Medulla oblongata (tissue), 1 donor: ENCODE data around the gene PCDH11Y.
A peak's percentile ranks its signal among the peaks of the same experiment; 100 is the strongest.
"Not testable (repeated sequence)": the region's sequence is repeated elsewhere in the genome, so short reads cannot be mapped to it uniquely, and the experiment has no call there.

Source experiments
- DNase-seq: peaks from one replicate; pipeline ENCODE4 v3.0.0-alpha.2; 2015; ENCODE audit errors: extremely low spot score

Gene PCDH11Y

GRCh38 chrY:5000057-5000456 lies at the start of gene PCDH11Y:
Gene PCDH11Y, plus strand, starts transcription at chrY:5000296. Its CDS starts 56,804 bp downstream, at chrY:5057100.
- DNase-seq: peak; percentile 2

- DNase-seq: not testable (repeated sequence)
These were observed 32.2 kb upstream of the PCDH11Y start for GRCh38 chrY:4967894-4968293.

GRCh38 chrY:4991743-4992400 lies 8.2 kb upstream of the PCDH11Y start:
- DNase-seq: not testable (repeated sequence)

- DNase-seq: not testable (repeated sequence)
These were observed 5.2 kb upstream of the PCDH11Y start for GRCh38 chrY:4994892-4995291.

GRCh38 chrY:5002476-5003184 lies 2.5 kb downstream of the PCDH11Y start:
- DNase-seq: not testable (repeated sequence)

- DNase-seq: not testable (repeated sequence)
These were observed 39.0 kb downstream of the PCDH11Y start for GRCh38 chrY:5038972-5039523.

GRCh38 chrY:5083017-5083416 lies 82.9 kb downstream of the PCDH11Y start:
- not testable (repeated sequence) for DNase-seq

GRCh38 chrY:5182998-5183397 lies 182.9 kb downstream of the PCDH11Y start:
- DNase-seq: not testable (repeated sequence)

- not testable (repeated sequence) for DNase-seq
These were observed 215.0 kb downstream of the PCDH11Y start for GRCh38 chrY:5215116-5215515.

GRCh38 chrY:5324931-5325330 lies 324.8 kb downstream of the PCDH11Y start:
- DNase-seq: not testable (repeated sequence)

- DNase-seq: not testable (repeated sequence)
These were observed 342.1 kb downstream of the PCDH11Y start for GRCh38 chrY:5342220-5342619.

- DNase-seq: not testable (repeated sequence)
These were observed 543.6 kb downstream of the PCDH11Y start for GRCh38 chrY:5543705-5544104.

GRCh38 chrY:5638589-5638988 lies 638.5 kb downstream of the PCDH11Y start:
- DNase-seq: not testable (repeated sequence)

GRCh38 chrY:5679265-5679664 lies 679.2 kb downstream of the PCDH11Y start:
- DNase-seq: not testable (repeated sequence)

GRCh38 chrY:5708727-5709126 lies 708.6 kb downstream of the PCDH11Y start:
- DNase-seq: not testable (repeated sequence)

GRCh38 chrY:5709788-5710381 lies 709.8 kb downstream of the PCDH11Y start:
- not testable (repeated sequence) for DNase-seq

- not testable (repeated sequence) for DNase-seq
These were observed 761.3 kb downstream of the PCDH11Y start for GRCh38 chrY:5761403-5761802.

GRCh38 chrY:5776485-5776884 lies 776.4 kb downstream of the PCDH11Y start:
- DNase-seq: not testable (repeated sequence)
